ENCODE results near the gene GSX1.
A peak's percentile ranks its signal among the peaks of the same experiment; 100 is the strongest.

The GSX1 gene

GRCh38 chr13:27783111-27783510 lies 9.2 kb upstream of the GSX1 start:
- Histone ChIP-seq H3K4me1 (no peaks in the 10 kb centered on the region), H3K36me3 (no peaks in the 10 kb centered on the region), H3K4me3 (ENCODE audit: low read depth, low read length) (no peak overlapping the region), H3K9me3 (no peaks in the 10 kb centered on the region), H3K27me3 (peaks cover 64% of the 10 kb centered on the region)
- peak; percentile 43 for TF ChIP-seq CTCF (IDR thresholded peaks at IDR 0.05; ENCODE audit: low read depth, low read length)
- DNase-seq, result no peak

- no peak for DNase-seq
- Histone ChIP-seq H3K36me3 (no peaks in the 10 kb centered on the region), H3K9me3 (no peaks in the 10 kb centered on the region), H3K4me1 (no peaks in the 10 kb centered on the region), H3K4me3 (ENCODE audit: low read depth, low read length) (no peak overlapping the region), H3K27me3 (peaks cover 78% of the 10 kb centered on the region)
- TF ChIP-seq CTCF (IDR thresholded peaks at IDR 0.05; ENCODE audit: low read depth, low read length), result no peak
Observed at GRCh38 chr13:27788271-27788670, 4.0 kb upstream of the GSX1 start.

GRCh38 chr13:27789153-27789494 lies 3.2 kb upstream of the GSX1 start:
- Histone ChIP-seq H3K9me3 (no peaks in the 10 kb centered on the region), H3K4me3 (ENCODE audit: low read depth, low read length) (no peak overlapping the region), H3K27me3 (peaks cover 81% of the 10 kb centered on the region), H3K4me1 (no peaks in the 10 kb centered on the region), H3K36me3 (no peaks in the 10 kb centered on the region)
- DNase-seq, result no peak
- no peak for TF ChIP-seq CTCF (IDR thresholded peaks at IDR 0.05; ENCODE audit: low read depth, low read length)

- no peaks in the 10 kb centered on the region for H3K4me1 ChIP-seq
- H3K9me3 ChIP-seq, result no peaks in the 10 kb centered on the region
- peaks cover 87% of the 10 kb centered on the region for H3K27me3 ChIP-seq
- H3K4me3 ChIP-seq (ENCODE audit: low read depth, low read length), result no peak overlapping the region
- TF ChIP-seq CTCF (IDR thresholded peaks at IDR 0.05; ENCODE audit: low read depth, low read length), result no peak
- no peak for DNase-seq
- H3K36me3 ChIP-seq, result no peaks in the 10 kb centered on the region
Observed at GRCh38 chr13:27789495-27790303, 2.6 kb upstream of the GSX1 start.

GRCh38 chr13:27790523-27790922 lies 1.8 kb upstream of the GSX1 start:
- Histone ChIP-seq H3K4me1 (no peaks in the 10 kb centered on the region), H3K36me3 (no peaks in the 10 kb centered on the region), H3K4me3 (ENCODE audit: low read depth, low read length) (no peak overlapping the region), H3K9me3 (no peaks in the 10 kb centered on the region), H3K27me3 (peaks cover 88% of the 10 kb centered on the region)
- DNase-seq, result no peak
- TF ChIP-seq CTCF (IDR thresholded peaks at IDR 0.05; ENCODE audit: low read depth, low read length), result no peak

- TF ChIP-seq CTCF (IDR thresholded peaks at IDR 0.05; ENCODE audit: low read depth, low read length), result no peak
- H3K27me3 ChIP-seq, result peaks cover 94% of the 10 kb centered on the region
- H3K9me3 ChIP-seq, result no peaks in the 10 kb centered on the region
- peak overlapping the region; percentile 36 for H3K4me3 ChIP-seq (ENCODE audit: low read depth, low read length)
- no peak for DNase-seq
- no peaks in the 10 kb centered on the region for H3K36me3 ChIP-seq
- no peaks in the 10 kb centered on the region for H3K4me1 ChIP-seq
Observed at GRCh38 chr13:27791146-27791900, 960 bp upstream of the GSX1 start.

All from BE2C (cell line).